Nephron (organoid): ENCODE results near the gene ZNF837.

Experiments
- H3K27ac Mint-ChIP-seq, 3 experiments: 2 replicates each; pipeline ENCODE4 v1.8.0; 2020; ENCODE audit warnings: mixed read lengths in 3 of 3, mild to moderate bottlenecking in 2 of 3, moderate library complexity in 1 of 3
- H3K27me3 Mint-ChIP-seq: 2 replicates; pipeline ENCODE4 v1.8.0; 2021; ENCODE audit warnings: low read depth, mild to moderate bottlenecking, moderate library complexity, mixed read lengths
- H3K36me3 Mint-ChIP-seq: 2 replicates; pipeline ENCODE4 v1.8.0; 2020; ENCODE audit warnings: low read depth, mixed read lengths
- H3K4me1 Mint-ChIP-seq: 2 replicates; pipeline ENCODE4 v1.8.0; 2020; ENCODE audit warnings: mixed read lengths
- H3K4me3 Mint-ChIP-seq, 3 experiments: 2 replicates each; pipeline ENCODE4 v1.8.0; 2020; ENCODE audit warnings: mild to moderate bottlenecking in 3 of 3, mixed read lengths in 3 of 3, moderate library complexity in 2 of 3
- H3K9me3 Mint-ChIP-seq: 2 replicates; pipeline ENCODE4 v1.8.0; 2020; ENCODE audit warnings: mixed read lengths
- TF ChIP-seq, protein P1 (sequence below), 3 experiments: fragments of 200-600 bp; sonication (generic); IDR thresholded peaks; one replicate each; pipeline ENCODE4 v1.5.0; 2021; ENCODE audit warnings: antibody characterized with exemption in 3 of 3; ENCODE audit not compliant: unreplicated experiment in 3 of 3

ZNF837 gene

GRCh38 chr19:58332697-58333096 is 48.1 kb downstream of the ZNF837 start:
- Mint-ChIP-seq H3K9me3 (no peaks in the 10 kb centered on the region), H3K36me3 (peaks cover 17% of the 10 kb centered on the region), H3K4me1 (peaks cover 9% of the 10 kb centered on the region), H3K27me3 (no peaks in the 10 kb centered on the region), H3K4me3 (no peak overlapping the region), H3K27ac (no peak overlapping the region)
- TF ChIP-seq, protein P1, sequence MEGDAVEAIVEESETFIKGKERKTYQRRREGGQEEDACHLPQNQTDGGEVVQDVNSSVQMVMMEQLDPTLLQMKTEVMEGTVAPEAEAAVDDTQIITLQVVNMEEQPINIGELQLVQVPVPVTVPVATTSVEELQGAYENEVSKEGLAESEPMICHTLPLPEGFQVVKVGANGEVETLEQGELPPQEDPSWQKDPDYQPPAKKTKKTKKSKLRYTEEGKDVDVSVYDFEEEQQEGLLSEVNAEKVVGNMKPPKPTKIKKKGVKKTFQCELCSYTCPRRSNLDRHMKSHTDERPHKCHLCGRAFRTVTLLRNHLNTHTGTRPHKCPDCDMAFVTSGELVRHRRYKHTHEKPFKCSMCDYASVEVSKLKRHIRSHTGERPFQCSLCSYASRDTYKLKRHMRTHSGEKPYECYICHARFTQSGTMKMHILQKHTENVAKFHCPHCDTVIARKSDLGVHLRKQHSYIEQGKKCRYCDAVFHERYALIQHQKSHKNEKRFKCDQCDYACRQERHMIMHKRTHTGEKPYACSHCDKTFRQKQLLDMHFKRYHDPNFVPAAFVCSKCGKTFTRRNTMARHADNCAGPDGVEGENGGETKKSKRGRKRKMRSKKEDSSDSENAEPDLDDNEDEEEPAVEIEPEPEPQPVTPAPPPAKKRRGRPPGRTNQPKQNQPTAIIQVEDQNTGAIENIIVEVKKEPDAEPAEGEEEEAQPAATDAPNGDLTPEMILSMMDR (IDR thresholded peaks at IDR 0.05; ENCODE audit: unreplicated experiment in 3 of 3) = no peak

GRCh38 chr19:58330458-58330857 is 50.4 kb downstream of the ZNF837 start:
- Mint-ChIP-seq H3K4me3 (peak overlapping the region; percentile 7 to 77 (median 22)), H3K36me3 (peaks cover 7% of the 10 kb centered on the region)

GRCh38 chr19:58328999-58329398 is 51.8 kb downstream of the ZNF837 start:
- Mint-ChIP-seq H3K36me3 (no peaks in the 10 kb centered on the region), H3K27me3 (no peaks in the 10 kb centered on the region), H3K9me3 (no peaks in the 10 kb centered on the region), H3K4me3 (peak overlapping the region in 2 of 3 experiments; percentile 2 to 10), H3K4me1 (peaks cover 9% of the 10 kb centered on the region), H3K27ac (no peak overlapping the region)
- TF ChIP-seq, protein P1 (IDR thresholded peaks at IDR 0.05; ENCODE audit: unreplicated experiment in 3 of 3) = no peak

More at GRCh38 chr19:58330458-58330857, 50.4 kb downstream of the ZNF837 start:
- peaks cover 9% of the 10 kb centered on the region for H3K4me1 Mint-ChIP-seq
- TF ChIP-seq, protein P1 (IDR thresholded peaks at IDR 0.05; ENCODE audit: unreplicated experiment in 3 of 3) = no peak
- H3K9me3 Mint-ChIP-seq = no peaks in the 10 kb centered on the region
- H3K27me3 Mint-ChIP-seq = no peaks in the 10 kb centered on the region
- peak overlapping the region in 2 of 3 experiments; percentile 34 to 41 for H3K27ac Mint-ChIP-seq

DNA sequence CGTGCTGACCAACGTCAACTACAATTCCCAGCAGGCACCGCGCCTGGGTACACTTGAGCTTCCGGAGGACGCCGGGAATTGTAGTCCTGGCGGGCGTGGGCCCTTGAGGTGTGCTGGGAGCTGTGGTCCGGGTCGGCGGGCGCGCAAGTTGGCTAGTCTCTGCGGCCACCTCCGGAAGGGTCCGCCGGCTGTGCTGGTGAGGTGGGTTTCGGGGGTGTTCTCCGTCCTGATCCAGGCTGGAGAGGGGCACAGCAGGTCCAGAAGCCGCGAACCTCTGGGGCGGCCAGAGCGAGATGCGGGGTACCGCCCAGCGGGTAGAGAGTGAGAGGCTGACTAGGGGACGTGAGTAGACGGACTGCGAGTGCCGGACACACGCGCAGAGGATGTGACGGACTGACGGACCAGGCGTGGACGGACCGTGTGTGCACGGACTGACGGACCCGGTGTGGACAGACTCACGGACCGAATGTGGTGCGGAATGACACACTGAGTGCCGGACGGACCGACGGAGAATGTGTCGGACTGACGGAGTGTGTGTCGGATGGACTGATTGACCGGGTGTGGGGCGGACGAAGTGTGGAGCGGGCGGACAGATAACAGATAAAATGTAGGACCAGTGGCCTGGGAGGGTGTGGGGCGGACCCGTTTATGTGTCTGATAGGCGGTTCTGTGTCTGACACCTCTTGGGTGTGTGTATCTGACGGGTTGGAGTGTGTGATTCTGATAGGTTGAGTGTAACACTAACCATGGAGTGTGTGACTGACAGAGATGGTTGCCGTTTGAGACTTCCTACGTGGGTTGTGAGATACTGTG is 53.7 kb downstream of the ZNF837 start, which contains the start of gene ZSCAN22:
Gene ZSCAN22, plus strand, starts transcription at position 81 of the 813 bp plus-strand sequence. CDS start 7,809 bp downstream, outside the sequence.
- no peaks in the 10 kb centered on the region for H3K36me3 Mint-ChIP-seq
- no peaks in the 10 kb centered on the region for H3K27me3 Mint-ChIP-seq
- H3K27ac Mint-ChIP-seq = no peak within 1 kb of the TSS
- TF ChIP-seq, protein P1 (IDR thresholded peaks at IDR 0.05; ENCODE audit: unreplicated experiment in 3 of 3) = no peak
- H3K4me3 Mint-ChIP-seq = no peak within 1 kb of the TSS
- peaks cover 9% of the 10 kb centered on the region for H3K4me1 Mint-ChIP-seq
- H3K9me3 Mint-ChIP-seq = no peaks in the 10 kb centered on the region

DNA sequence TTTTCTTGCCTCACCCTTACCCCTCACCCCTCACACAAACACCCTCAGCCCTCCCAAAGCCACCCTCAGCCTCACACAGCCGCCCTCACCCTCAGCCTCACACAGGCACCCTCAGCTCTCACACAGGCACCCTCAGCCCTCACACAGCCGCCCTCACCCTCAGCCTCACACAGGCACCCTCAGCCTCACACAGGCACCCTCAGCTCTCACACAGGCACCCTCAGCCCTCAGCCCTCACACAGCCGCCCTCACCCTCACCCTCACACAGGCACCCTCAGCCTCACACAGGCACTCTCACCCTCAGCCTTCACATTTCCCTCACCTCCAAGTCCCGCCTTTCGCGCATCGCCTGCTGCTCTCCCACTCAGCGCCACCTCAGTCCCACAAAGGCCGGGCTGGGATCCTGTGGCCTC is 54.3 kb downstream of the ZNF837 start:
- H3K9me3 Mint-ChIP-seq = no peaks in the 10 kb centered on the region

More for the DNA sequence above, 54.3 kb downstream of the ZNF837 start:
- Mint-ChIP-seq H3K4me3 (no peak overlapping the region), H3K36me3 (no peaks in the 10 kb centered on the region), H3K27ac (no peak overlapping the region), H3K4me1 (peaks cover 9% of the 10 kb centered on the region), H3K27me3 (no peaks in the 10 kb centered on the region)
- TF ChIP-seq, protein P1 (IDR thresholded peaks at IDR 0.05; ENCODE audit: unreplicated experiment in 3 of 3) = no peak
